Measurements from ENCODE around the gene BRD2. TPM values are rescaled to one million over a fixed set of nuclear protein-coding genes. Genes with fewer than 3 reads are reported as not detected.

Gene BRD2
- total RNA-seq, 1 experiment from 2014 or later: 252 TPM

GRCh38 chr6:32922083-32922482, 46.3 kb upstream of the BRD2 start:
- Mint-ChIP-seq H3K4me1 (no peaks in the 10 kb centered on the region), H3K4me3 (no peak overlapping the region), H3K27ac (no peak overlapping the region), H3K27me3 (ENCODE audit: low read depth) (peaks cover 2% of the 10 kb centered on the region; the same call in 1 of the 2 replicates), H3K36me3 (ENCODE audit: insufficient read depth in 1 of 3, low read depth in 3 of 3) (no peaks in the 10 kb centered on the region), H3K9me3 (no peaks in the 10 kb centered on the region)
- TF ChIP-seq CTCF (conservative IDR thresholded peaks at IDR 0.05): no peak
- no peaks in the 10 kb centered on the region for H3K27me3 ChIP-seq (ENCODE audit: insufficient read depth, low read length)
- H4K20me1 ChIP-seq (ENCODE audit: control insufficient read depth, insufficient read depth, insufficient read length): no peaks in the 10 kb centered on the region
- no peak overlapping the region for H3K23ac ChIP-seq (ENCODE audit: insufficient read length, low read depth, low read length)
- no peaks in the 10 kb centered on the region for H3K79me1 ChIP-seq (ENCODE audit: insufficient read depth, low read depth, low read length, poor library complexity, severe bottlenecking)
- no peak overlapping the region for H3K4me2 ChIP-seq (ENCODE audit: insufficient read depth, insufficient read length, low read length)
- H3K9ac ChIP-seq (ENCODE audit: extremely low read depth, insufficient read length, low read length): no peak overlapping the region
- H2BK5ac ChIP-seq (ENCODE audit: insufficient read length, low read length): no peak overlapping the region
- H3K4ac ChIP-seq (ENCODE audit: low read depth, low read length): no peak overlapping the region
- no peak overlapping the region for H4K91ac ChIP-seq (ENCODE audit: insufficient read length, low read depth, low read length)
- no peaks in the 10 kb centered on the region for H3K9me3 ChIP-seq (ENCODE audit: control insufficient read depth, low read depth, low read length)
- H3K18ac ChIP-seq (ENCODE audit: insufficient read length, low read depth, low read length): no peak overlapping the region
- H3T11ph ChIP-seq (ENCODE audit: low read length): no peak overlapping the region
- WGBS (ENCODE audit: extremely low coverage, insufficient read length, low lambda C conversion rate): no CpG with 5 or more reads among the region's 2 CpGs
- no peak overlapping the region for H4K5ac ChIP-seq (ENCODE audit: insufficient read length, low read depth, low read length)
- no peak overlapping the region for H2BK12ac ChIP-seq (ENCODE audit: insufficient read length, low read depth, low read length)
- H3K4me1 ChIP-seq (ENCODE audit: insufficient read depth, low read length): no peaks in the 10 kb centered on the region
- H3K56ac ChIP-seq (ENCODE audit: insufficient read length, low read depth, low read length): no peak overlapping the region
- no peak overlapping the region for H2BK120ac ChIP-seq (ENCODE audit: low read depth, low read length, poor library complexity, severe bottlenecking)
- no peaks in the 10 kb centered on the region for H3K79me2 ChIP-seq (ENCODE audit: insufficient read depth, low read length)
- H2BK20ac ChIP-seq (ENCODE audit: low read depth, low read length, poor library complexity, severe bottlenecking): no peak overlapping the region
- H3K23me2 ChIP-seq (ENCODE audit: insufficient read length, low read depth, low read length, poor library complexity, severe bottlenecking): no peaks in the 10 kb centered on the region
- no peak overlapping the region for H4K8ac ChIP-seq (replicated peaks; ENCODE audit: insufficient read length, low read depth, low read length)
- DNase-seq: no peak
- H2AK5ac ChIP-seq (ENCODE audit: insufficient read length, low read length): no peak overlapping the region
- no peak overlapping the region for H3K27ac ChIP-seq (ENCODE audit: insufficient read length, low read depth, low read length)
- H2BK15ac ChIP-seq (ENCODE audit: low read depth, low read length): no peak overlapping the region
- no peak overlapping the region for H2AFZ ChIP-seq (ENCODE audit: low read length)
- H3K14ac ChIP-seq (ENCODE audit: insufficient read depth, low read length): no peak overlapping the region
